Uterus (tissue), 2 donors: ENCODE measurements around the gene ADGRG4.
"Not testable (repeated sequence)": the region's sequence is repeated elsewhere in the genome, so short reads cannot be mapped to it uniquely, and the experiment has no call there.

Experiments
- POLR2A ChIP-seq, 2 donors: fragments of 450-650 bp; IDR thresholded peaks; one replicate each; pipeline ENCODE4 v1.6.1; 2016; ENCODE audit warnings: antibody characterized with exemption in 2 of 2, mild to moderate bottlenecking in 1 of 2, moderate library complexity in 1 of 2
- TF ChIP-seq, protein P1 (sequence below), 4 experiments: fragments of 200-600 bp in 2 of 4; fragments of 450-650 bp in 2 of 4; sonication (generic) in 2 of 4; IDR thresholded peaks; one replicate each; pipeline ENCODE4 v1.5.1; 2016 to 2019; ENCODE audit warnings: antibody characterized with exemption in 4 of 4, mild to moderate bottlenecking in 2 of 4, moderate library complexity in 1 of 4

DNA sequence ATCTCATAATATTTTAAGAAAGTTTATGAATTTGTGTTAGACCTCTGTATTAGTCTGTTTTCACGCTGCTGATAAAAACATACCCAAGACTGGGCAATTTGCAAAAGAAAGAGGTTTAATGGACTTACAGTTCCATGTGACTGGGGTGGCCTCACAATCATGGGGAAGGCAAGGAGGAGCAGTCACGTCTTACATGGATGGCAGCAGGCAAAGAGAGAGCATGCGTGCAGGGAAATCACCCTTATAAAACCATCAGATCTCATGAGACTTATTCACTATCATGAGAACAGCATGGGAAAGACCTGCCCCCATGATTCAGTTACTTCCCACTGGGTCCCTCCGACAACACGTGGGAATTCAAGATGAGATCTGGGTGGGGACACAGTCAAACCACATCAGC is 14.4 kb upstream of the ADGRG4 start:
- TF ChIP-seq, protein P1, sequence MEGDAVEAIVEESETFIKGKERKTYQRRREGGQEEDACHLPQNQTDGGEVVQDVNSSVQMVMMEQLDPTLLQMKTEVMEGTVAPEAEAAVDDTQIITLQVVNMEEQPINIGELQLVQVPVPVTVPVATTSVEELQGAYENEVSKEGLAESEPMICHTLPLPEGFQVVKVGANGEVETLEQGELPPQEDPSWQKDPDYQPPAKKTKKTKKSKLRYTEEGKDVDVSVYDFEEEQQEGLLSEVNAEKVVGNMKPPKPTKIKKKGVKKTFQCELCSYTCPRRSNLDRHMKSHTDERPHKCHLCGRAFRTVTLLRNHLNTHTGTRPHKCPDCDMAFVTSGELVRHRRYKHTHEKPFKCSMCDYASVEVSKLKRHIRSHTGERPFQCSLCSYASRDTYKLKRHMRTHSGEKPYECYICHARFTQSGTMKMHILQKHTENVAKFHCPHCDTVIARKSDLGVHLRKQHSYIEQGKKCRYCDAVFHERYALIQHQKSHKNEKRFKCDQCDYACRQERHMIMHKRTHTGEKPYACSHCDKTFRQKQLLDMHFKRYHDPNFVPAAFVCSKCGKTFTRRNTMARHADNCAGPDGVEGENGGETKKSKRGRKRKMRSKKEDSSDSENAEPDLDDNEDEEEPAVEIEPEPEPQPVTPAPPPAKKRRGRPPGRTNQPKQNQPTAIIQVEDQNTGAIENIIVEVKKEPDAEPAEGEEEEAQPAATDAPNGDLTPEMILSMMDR (IDR thresholded peaks at IDR 0.05) = not testable (repeated sequence)
- TF ChIP-seq POLR2A (IDR thresholded peaks at IDR 0.05) = not testable (repeated sequence)
